GM19372 (cell line): ENCODE measurements around the gene B4GALNT3.

Experiments
- ATAC-seq: cut with Tn5 transposase; IDR thresholded peaks from one replicate; pipeline ENCODE4 v1.9.1; 2021; ENCODE audit warnings: mild to moderate bottlenecking, low read depth, moderate library complexity; ENCODE audit not compliant: unreplicated experiment

The B4GALNT3 gene

DNA sequence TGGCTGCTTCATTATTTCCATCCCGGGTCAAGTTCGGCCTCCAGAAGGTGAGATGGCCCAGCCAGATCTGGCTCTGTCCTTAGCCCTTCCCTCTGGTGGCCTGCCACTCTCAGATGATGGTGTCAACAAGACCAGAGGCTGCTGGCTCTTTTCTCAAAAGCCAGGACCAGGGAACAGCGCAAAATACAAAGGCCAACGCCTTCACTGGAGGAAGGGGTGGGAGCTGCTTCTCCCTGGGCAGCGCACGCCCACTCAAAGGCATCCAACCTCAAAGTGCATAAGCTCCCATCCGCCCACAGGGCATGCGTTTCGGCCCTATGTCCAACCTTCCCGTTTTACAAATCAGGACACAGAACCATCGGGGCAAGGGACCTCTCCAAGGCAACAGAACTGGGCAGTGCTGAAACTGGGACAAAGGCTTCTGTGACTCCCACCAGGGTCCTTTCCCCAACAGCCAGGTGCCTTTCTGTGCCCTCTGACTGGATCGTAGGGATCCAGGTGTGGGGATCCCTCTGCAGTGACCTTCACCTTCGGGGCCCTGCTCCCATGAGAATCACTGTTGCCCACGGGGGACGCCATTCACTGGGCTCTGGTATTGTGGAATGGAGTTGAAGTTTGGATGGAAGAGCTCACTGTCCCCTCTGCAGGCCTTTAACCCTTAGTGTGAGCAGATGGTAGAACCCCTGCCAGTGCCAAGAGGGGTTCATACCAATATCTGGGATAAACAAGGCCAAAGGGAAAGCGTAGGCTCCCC lies 126.8 kb downstream of the B4GALNT3 start:
- ATAC-seq: no peak

DNA sequence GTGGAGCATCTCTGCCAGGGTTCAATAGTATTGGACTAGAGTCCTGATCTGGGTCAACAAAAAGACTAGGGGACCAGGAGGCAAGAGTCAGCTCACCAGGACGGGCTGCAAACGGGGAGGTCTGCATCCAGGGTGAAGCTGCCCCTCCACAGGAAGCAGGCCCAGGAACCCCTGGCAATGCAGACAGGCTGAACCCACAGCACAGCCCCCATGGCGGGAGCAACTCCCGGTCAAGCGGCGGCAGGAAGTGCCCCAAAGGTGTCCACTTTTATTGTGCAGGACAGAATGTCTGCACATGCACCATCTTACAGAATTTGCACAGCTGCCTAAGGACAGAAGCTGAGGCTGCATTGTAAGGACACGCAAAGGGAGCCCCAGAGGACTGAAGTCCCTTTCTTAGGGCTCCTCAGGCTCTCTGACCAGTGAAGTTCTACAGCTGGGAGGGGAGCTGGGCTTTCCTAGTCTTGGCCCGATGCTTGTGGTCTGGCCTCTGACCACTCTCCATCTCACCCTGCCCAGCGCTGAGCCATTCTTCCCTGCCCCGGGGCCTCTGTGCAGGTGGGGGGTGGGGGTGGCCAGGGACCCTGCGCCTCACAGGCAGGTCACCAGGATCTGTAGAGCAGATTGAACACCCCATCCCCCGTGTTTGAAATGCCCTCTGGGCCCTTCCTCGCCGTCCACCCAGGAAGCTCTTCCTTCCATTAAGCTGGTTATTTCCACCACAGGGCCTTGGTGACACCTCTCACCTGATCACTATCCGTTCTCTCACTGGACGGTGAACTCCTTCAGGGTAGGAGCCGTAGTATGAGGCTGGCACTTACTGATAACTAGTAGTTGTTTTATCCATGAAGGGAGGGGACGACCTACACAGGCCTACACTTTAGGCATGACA lies 127.6 kb downstream of the B4GALNT3 start:
- ATAC-seq: no peak

DNA sequence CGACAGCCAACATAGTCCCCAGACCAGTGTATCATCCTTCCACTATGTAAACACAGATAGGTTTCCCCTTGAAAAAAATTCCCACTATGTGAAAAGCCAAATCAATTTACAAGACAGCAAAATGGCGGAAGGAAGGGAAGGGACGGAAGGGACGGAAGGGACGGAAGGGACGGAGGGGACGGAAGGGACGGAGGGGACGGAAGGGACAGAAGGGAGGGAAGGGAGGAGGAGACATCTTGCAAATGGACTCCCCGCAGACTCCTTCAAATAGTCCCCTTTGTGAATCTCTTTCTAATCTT lies 128.2 kb downstream of the B4GALNT3 start:
- ATAC-seq: no peak

DNA sequence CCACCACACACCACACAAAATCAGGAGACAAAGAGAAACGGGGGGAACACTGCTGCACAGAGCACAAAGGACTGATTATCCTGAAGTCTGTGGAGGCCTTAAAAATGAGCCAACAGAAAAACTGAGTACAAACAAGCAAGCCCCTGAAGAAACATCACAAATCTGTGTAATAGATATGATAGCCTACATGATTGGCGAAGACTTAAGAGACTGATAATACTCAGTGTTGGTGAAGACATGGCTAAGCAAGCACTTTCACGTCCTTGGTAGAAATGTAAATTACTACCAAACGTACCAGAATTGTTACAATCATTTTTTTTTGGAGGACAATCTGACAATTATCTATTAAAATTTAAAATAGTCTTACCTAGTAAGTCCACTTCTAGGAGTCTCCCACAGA lies 128.9 kb downstream of the B4GALNT3 start:
- ATAC-seq: no peak

DNA sequence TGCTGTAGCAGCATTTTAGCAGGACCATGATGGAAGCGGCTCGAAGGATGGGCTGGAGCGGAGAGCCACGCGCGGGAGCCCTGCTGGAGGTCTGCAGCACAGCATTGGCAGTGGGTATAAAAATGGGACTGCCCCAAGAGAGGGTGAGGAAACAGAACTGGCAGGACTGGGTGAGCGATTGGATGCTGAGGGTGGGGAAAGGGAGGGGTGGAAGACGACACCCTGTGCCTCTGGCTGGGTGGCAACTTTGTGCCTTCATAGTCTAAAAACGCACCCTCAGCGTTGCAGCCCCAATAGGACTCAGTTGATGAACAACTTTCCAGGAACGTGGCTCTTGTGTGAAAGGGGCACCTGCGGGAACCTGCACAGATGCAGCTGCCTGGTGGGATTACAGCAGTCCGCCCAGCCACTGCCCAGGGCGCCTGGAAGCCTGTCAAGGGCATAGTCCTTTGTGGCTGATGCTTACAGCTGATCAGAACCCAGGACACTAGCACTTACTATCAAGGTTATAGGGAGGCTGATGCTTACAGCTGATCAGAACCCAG lies 130.5 kb downstream of the B4GALNT3 start:
- ATAC-seq: no peak

DNA sequence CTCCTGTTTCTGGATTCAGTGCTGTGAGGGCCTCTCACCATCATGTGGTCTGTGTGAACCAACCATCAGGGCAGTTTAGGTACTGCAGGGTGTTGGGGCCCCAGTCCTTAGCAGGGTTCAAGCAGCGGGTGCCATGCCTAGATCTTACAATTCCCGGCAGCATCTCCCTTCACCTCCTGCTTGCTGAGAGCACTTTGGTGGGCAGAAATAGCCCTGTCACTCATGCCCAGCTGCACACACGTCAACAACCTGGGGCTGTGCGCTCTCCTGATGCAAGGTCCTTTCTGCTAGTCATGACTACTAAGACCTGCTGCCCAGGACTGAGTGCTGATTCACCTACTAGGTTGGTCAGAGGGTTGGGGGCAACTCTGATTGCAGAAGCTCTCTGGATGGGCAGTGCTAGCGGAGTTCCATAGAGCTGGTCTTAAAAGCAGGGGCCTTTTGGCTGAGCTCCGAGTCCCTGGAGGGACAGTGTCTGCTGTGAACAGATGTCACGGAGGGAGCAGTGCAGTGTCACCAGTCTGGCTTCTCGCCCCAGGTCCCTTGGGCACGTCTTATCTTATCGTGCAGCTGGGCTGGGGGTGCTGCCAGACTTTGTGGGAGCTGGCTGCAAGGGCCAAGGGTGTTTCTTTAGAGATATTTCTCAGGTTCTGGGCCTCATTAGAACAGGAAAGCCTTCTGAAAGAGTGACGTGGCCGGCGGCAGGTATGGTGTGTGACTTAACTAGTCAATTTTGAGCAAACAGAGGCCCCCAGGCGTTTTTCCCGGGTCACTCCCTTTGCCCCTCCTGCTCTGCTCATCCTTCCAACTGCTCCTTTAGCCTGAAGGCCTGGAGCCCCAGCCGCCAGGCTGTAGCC lies 131.7 kb downstream of the B4GALNT3 start:
- ATAC-seq: no peak

DNA sequence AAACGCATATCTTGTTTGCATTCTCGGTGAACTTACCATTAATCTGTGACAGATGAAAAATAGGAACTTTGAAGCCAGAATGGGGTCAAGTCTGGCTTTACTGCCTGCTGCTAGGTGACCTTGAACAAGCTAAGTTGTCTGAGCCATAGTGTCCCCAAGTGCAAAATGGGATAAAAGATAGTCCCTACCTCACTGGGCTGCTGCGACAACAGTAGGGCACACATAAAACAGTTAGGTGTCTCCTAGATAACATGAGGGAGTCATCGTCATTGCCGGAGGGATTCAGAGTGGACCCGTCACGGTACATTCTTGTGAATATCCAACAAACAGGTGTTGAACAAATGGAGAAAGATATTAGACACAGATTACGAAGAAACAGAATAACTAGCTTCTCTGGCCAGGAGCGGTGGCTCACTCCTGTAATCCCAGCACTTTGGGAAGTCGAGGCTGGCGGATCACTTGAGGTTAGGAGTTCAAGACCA lies 132.3 kb downstream of the B4GALNT3 start:
- no peak for ATAC-seq

DNA sequence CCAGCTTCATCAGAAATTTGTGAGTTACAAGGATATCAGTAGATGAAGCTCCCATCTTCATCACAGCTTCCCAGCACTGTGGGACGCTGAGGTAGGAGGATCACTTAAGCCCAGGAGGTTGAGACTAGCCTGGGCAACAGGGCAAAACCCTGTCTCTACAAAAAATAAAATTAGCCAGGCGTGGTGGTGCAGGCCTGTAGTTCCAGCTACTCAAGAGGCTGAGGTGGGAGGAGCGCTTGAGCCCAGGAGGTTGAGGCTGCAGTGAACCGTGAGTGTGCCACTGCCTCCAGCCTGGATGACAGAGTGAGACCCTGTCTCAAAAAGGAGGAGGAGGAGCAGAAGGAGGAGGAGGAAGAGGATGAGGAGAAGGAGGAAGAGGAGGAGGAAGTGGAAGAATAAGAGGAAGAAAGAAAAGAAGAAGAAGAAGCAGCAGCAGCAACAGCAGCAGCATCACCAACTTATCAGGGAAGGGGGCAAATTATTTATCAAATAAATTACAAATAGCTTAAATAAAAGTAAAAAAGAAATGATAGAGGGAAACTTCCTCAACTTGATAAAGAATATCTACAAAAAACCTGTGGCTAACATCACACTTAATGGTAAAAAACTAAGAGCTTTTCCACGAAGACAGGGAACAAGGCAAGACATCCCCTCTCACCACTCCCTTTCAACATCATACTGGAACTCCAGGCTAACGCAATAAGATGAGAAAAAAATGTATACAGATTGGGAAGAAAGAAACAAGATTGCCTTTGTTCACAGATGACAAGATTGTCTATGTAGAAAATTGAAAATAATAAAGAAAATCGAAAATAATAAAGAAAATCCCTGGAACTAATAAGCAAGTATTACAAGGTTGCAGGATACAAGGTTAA lies 133.9 kb downstream of the B4GALNT3 start:
- no peak for ATAC-seq

DNA sequence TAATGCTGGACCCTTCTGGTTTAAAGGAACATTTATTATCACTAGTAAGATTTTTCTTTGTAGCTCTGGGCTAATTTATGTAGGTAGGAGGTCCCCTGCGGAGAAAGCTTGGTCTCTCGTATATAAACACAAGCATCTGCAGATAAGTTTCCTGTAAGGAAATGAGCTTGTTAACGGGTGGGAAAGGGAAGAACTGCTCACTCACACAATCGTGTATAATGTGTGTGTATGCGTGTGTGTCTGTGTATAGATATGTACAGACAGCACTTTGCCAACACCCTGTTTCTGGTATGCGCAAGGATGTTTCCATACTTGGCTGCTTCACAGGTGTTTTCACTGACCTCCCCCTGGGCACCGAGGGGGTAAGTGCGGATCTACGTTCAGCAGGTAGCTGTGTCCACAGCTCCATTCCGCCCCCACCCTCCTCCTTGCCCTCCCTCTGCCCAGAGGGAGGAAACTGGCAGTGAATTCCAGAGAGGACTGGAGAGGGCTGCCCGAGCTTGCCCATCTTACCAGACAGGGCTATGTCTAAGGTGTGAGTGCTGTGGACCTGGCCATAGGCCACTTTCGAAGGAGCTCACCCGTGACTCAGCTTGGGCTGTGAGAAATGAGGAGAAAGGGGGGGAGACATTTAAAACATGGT lies 138.3 kb downstream of the B4GALNT3 start:
- no peak for ATAC-seq

DNA sequence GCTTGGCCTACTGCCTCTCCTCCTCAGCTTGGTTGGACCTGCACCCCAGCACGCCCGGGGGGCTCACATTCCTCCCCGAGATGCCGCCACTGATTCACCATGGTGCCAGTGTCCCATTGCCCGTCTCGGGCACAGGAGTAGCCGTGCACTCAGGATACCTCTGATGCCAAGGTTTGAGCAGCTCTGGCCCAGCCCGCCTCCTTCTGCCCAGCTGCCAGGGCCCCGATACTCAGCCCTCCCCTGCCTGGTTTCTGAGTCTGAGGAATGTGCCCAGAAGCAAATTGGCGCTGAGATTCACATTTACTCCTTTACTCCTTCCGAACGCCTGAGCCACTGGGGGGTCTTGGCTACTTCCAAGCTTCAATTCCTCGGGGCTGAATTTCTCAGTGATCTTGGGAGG lies 140.0 kb downstream of the B4GALNT3 start:
- no peak for ATAC-seq

DNA sequence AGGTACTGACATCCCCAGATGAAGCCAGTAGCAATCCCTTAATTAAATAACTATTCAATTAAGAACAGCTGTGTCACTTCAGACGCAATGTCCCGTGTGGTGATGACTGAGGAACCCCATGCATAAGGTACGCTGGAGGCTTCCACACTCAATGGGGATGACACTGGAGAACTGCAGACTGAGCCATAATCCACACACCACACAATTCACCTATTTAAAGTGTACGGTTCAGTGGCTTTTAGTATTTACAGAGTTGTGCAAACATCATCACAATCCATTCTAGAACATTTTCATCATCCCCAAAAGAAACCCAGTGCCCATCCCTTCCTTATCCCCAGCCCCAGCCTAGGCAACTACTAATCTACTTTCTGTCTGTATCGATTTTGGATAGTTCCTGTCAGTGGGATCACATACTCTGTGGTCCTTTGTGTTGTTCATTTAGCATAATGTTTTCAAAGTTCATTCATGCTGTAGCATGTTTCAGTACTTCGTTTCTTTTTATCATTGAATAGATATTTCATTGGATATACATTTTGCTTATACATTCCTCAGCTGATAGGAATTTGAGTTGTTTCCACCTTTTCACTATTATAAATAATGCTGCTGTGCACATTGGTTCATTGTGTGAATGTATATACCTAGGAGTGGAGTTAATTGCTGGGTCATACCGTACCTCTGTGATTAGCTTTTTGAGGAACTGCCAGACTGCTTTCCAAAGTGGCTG lies 142.4 kb downstream of the B4GALNT3 start:
- no peak for ATAC-seq

DNA sequence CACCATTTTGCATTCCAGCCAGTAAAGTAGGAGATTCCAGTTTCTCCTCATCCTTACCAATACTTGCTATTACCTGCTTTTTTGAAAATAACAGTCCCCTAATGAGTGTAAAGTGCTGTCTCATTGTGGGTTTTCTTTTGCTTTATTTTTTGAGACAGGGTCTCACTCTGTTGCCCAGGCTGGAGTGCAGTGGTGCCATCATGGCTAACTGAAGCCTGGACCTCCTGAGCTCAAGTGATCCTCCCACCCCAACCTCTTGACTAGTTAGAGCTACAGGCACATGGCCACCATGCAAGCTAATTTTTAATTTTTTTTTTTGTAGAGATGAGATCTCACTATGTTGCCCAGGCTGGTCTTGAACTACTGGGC lies 142.9 kb downstream of the B4GALNT3 start:
- ATAC-seq: no peak

DNA sequence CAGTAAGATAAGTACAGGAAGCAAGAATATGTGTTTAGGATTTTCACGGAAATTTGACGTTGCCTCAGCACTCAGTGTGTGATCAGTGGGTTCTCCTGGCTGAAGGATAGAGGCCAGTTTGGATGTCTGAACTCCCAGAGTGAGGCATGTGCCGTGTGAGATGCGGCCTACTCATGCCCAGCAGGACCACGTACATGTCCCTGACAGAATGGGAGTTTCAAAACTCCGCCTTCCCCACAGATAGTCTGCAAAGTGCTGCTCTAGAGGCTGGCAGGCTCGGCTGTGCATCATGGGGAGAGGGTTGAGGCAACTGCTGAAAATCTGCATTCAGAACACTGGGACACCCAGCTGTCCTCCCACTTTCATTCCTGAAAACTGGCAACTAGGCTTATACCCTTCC lies 145.2 kb downstream of the B4GALNT3 start:
- ATAC-seq: no peak

DNA sequence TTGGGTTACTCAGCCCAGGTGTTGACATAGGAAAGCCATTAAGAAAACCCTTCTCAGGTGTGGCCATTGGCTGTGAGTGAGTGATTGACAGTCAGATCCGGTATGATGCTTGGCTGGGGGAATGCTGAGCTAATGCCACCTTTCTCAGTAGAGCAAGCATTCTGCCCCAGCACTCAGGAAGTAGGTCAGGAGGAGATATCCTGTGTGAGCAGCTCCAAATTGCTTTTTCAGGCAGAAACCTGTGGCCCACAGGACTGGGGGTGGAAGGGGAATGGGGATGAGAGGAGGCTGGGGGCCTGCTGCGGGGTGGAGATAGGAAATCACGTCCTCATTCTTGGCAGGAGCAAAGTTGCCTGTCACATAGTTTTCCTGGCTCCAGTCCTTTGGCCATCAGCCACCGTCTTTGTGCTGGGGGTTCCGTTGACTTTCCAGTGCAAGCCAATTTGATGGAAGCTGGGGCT lies 147.8 kb downstream of the B4GALNT3 start:
- ATAC-seq: no peak

DNA sequence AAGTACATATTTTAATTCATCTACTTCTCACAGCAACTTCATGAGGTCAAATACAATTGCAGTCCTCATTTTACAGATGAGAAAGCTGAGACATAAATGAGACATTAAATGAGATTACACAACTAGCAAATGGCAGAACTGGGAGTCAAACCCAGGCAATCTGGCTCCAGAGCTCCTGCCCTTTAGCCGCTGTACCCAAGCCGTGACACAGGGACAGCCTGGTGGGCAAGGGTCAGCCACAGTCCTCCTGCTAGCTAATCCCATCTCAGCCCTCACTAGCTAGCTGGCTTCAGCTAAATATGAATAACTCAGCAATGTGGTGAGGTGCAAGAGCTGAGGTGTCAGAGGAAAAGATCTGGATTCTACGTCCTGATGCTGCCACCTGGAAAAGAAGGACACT lies 148.7 kb downstream of the B4GALNT3 start:
- ATAC-seq: no peak

DNA sequence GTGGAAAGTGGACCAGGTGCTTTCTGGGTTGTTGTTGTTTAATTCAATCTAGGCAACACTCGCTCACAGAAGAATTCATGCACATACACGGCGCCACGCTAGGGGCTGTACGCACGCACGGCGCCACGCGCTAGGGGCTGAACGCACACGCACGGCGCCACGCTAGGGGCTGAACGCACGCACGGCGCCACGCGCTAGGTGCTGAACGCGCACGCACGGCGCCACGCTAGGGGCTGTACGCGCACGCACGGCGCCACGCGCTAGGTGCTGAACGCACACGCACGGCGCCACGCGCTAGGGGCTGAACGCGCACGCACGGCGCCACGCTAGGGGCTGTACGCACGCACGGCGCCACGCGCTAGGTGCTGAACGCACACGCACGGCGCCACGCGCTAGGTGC lies 149.2 kb downstream of the B4GALNT3 start:
- no peak for ATAC-seq

DNA sequence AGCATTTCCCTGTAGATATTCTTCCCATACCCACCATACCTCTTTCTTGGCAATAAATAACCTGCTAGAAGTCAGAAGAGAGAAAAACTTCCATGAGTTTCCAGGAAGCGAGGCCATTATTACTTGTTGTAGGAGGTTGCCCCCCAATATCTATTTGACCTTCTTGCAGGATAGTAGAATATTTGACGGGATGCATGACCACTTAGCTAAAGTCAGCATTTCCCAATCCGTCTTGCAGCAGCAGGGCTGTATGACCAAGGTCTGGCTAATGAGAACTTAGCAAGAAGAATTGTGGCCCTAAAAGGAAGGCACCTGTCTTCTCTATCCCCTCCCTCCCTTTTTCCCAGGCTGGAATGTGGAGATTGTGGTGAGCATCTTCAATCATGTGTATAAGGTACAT lies 152.0 kb downstream of the B4GALNT3 start:
- ATAC-seq: no peak

DNA sequence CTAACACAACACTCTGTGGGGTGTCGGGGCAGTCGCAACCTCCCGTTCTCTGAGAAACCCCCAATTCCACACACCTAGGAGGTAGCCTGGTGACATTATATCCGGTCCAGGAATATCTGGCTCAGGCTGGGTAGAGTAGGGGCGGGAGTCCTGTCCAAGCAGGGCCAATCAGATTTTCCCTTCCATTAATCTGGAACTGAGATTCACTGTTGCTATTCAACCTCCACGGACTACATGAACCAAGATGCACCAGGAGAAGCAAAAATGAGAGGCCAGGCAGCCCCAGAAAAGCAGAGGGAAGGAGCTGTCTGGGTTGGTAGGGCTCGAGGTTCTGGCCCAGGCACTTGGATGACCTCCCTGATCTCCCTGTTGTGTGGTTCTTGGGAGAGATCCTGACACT lies 152.6 kb downstream of the B4GALNT3 start:
- no peak for ATAC-seq

DNA sequence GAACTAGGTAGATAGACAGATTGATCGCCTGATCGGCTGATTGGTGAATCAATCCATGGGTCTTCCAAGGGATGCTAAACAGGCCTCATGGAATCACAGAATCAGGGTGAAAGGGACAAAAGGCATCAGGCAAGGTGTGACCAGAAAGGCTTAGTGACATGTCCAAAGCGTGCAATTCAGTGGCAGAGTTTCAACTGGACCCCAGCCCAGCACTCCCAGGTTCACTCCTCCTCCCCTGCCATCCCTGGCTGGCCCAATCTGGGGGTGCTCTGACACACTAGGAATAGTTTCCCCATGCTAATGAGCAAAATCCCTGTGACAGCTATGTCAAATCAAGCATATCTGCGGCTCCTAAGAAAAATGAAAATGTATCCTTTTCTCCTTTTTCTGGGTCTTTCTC lies 153.1 kb downstream of the B4GALNT3 start:
- no peak for ATAC-seq
